NCI-H446 (cell line): Measurements from ENCODE around the gene STARD13.

Source experiments
- DNase-seq, 2 experiments: peaks; one replicate each; lab custom pipeline; 2025; lab: John Stamatoyannopoulos, UW

STARD13 gene

GRCh38 chr13:33146843-33147611, 138.5 kb downstream of the STARD13 start:
- no peak for DNase-seq

GRCh38 chr13:33145667-33146066, 139.9 kb downstream of the STARD13 start:
- no peak for DNase-seq

- no peak for DNase-seq
Measured at GRCh38 chr13:33144358-33144784, 141.2 kb downstream of the STARD13 start.

- DNase-seq = peak in 1 of 2 experiments; percentile 11
Measured at GRCh38 chr13:33139780-33140535, 145.6 kb downstream of the STARD13 start.

- DNase-seq = peak in 1 of 2 experiments; percentile 4
Measured at GRCh38 chr13:33139184-33139583, 146.4 kb downstream of the STARD13 start.

GRCh38 chr13:33138441-33138840, 147.1 kb downstream of the STARD13 start:
- no peak for DNase-seq

- DNase-seq = no peak
Measured at GRCh38 chr13:33137721-33138120, 147.8 kb downstream of the STARD13 start.

- no peak for DNase-seq
Measured at GRCh38 chr13:33135097-33135496, 150.5 kb downstream of the STARD13 start.

- DNase-seq = no peak
Measured at GRCh38 chr13:33134213-33134612, 151.3 kb downstream of the STARD13 start.

GRCh38 chr13:33132644-33133440, 152.7 kb downstream of the STARD13 start:
- no peak for DNase-seq

GRCh38 chr13:33129886-33130285, 155.7 kb downstream of the STARD13 start:
- no peak for DNase-seq

- DNase-seq = no peak
Measured at GRCh38 chr13:33129094-33129832, 156.3 kb downstream of the STARD13 start.

- no peak for DNase-seq
Measured at GRCh38 chr13:33128134-33128533, 157.4 kb downstream of the STARD13 start.

GRCh38 chr13:33127009-33127551, 158.5 kb downstream of the STARD13 start:
- peak in 1 of 2 experiments; percentile 34 for DNase-seq

- DNase-seq = peak; percentile 26 to 80
Measured at GRCh38 chr13:33125821-33126570, 159.6 kb downstream of the STARD13 start.

GRCh38 chr13:33123066-33123859, 162.3 kb downstream of the STARD13 start:
- no peak for DNase-seq

- no peak for DNase-seq
Measured at GRCh38 chr13:33119856-33120543, 165.6 kb downstream of the STARD13 start.

GRCh38 chr13:33119022-33119781, 166.4 kb downstream of the STARD13 start:
- no peak for DNase-seq
